GM21390 (cell line): ENCODE data around the gene COMP.

Experiments used
- ATAC-seq: cut with Tn5 transposase; IDR thresholded peaks from one replicate; pipeline ENCODE4 v1.9.1; 2021; ENCODE audit not compliant: unreplicated experiment

Gene COMP

DNA sequence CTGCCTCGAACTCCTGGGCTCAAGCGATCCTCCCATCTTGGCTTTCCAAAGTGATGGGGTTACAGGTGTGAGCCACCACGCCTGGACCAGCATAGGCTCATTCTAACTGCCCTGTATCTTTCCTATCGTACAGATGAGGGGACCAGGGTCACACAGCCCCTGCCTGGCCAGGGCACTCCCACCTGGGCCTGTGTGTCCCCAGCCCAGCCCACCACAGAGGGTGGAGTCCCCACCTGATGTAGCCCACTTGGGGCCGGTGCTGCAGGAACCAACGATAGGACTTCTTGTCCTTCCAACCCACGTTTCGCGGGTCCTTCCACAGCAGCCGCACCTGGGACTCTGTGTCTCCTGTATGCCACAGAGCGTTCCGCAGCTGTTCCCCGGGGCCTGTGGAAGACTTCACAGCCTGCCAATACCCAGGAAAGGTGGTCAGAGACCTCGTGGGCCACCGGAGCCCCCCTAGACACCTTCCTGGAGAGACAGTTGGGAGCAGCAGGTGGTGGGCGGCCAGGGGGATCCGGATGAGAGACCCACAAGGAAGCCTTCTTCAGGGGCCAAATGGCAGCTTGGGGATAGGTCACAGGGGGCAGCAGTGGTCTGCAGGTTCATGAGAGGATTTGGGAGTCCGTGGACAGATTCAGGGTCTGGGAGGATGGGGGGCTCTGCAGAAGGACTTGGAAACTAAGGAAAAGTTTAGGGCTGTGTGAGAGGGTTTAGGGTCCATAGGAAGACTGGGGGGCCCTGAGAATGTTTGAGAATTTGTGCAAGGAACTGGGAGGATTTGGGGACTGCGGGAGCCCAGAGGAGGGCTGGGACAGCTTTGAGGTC lies 6.9 kb downstream of the COMP start:
- no peak for ATAC-seq

GRCh38 chr19:18782559-18783225 lies 8.4 kb downstream of the COMP start:
- no peak for ATAC-seq

GRCh38 chr19:18781885-18782527 lies 9.1 kb downstream of the COMP start:
- ATAC-seq, result no peak

DNA sequence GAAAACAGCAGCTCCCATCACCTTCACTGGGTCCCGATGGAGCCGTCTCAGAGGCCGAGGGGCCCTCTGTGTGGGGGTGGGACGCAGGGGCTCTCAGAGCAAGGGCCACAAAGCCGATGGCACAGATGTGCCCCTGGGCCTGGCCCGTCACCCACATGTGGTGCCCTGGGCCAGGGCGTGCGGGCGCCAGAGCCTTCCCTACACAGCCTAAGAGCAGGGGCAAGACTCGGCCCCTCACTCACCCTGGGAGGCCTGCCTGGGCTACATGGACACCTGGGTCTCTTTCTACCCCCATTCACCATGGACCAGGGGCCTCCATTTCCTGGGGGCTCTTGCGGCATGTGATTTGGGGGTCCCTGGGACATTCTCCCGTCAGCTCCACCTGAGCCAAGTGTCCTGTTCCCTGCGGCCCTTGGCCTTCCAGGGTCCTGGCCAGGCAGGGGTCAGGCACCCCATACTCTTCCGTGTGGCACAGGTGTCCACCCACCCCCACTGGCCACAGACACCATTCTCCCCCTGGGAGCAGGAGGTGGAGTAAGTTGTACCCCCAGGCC lies 10.0 kb downstream of the COMP start:
- ATAC-seq, result no peak

GRCh38 chr19:18780631-18781030 lies 10.5 kb downstream of the COMP start:
- ATAC-seq, result no peak

DNA sequence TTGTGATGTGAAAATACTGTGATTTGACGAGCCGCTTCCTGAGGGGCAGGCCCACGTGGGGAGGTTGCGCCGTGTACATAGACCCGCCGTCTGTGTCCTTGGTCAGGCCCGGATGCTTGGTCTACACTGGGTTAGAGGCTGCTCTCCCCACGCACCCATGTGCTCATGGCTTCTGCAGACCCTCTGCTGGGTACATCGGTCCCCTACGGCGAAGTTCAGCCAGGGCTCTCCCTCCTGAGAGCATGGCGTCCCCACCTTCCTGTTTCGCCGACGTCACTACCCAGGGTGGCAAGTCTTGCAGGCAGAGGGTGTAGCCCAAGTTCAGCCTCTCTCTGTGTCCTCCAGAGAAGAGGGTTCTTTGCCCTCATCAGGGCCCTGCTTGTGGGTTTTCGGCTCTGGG lies 11.0 kb downstream of the COMP start:
- no peak for ATAC-seq

GRCh38 chr19:18778826-18779495 lies 12.1 kb downstream of the COMP start:
- ATAC-seq, result no peak

- ATAC-seq, result no peak
These were observed 13.1 kb downstream of the COMP start for GRCh38 chr19:18778076-18778389.

DNA sequence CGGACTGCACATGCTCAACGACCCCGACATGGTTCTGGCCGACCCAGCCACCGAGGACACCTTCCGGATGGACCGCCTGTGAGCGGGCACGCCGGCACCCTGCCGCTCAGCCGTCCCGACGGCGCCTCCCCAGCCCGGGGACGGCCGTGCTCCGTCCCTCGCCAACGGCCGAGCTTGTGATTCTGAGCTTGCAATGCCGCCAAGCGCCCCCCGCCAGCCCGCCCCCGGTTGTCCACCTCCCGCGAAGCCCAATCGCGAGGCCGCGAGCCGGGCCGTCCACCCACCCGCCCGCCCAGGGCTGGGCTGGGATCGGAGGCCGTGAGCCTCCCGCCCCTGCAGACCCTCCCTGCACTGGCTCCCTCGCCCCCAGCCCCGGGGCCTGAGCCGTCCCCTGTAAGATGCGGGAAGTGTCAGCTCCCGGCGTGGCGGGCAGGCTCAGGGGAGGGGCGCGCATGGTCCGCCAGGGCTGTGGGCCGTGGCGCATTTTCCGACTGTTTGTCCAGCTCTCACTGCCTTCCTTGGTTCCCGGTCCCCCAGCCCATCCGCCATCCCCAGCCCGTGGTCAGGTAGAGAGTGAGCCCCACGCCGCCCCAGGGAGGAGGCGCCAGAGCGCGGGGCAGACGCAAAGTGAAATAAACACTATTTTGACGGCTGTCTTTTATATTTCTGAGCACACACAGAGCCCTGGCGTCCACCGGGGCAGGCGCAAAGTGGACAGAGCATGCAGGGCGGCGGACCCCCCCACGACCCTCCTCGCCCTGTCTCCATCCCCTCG lies 13.6 kb downstream of the COMP start:
- no peak for ATAC-seq

- no peak for ATAC-seq
These were observed 14.4 kb downstream of the COMP start for GRCh38 chr19:18776736-18777135.

DNA sequence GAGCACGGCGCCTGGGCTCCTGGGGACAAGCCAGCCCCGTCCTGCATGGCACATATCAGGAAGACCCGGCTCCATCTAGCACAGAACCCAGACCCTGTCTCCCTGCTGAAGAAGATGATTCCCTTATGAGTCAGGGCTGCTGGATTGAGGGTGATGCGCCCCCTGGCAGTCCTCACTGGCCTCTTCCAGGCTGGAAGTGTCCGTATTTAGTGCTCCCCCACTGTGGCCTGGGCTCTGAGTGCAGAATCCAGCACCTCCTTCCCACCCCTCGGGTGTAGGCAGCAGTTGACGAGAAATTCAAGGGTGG lies 14.9 kb downstream of the COMP start:
- no peak for ATAC-seq

GRCh38 chr19:18775586-18776287 lies 15.4 kb downstream of the COMP start:
- no peak for ATAC-seq

GRCh38 chr19:18774782-18775444 lies 16.2 kb downstream of the COMP start:
- no peak for ATAC-seq

GRCh38 chr19:18774107-18774506 lies 17.0 kb downstream of the COMP start:
- ATAC-seq, result no peak

- no peak for ATAC-seq
These were observed 17.4 kb downstream of the COMP start for GRCh38 chr19:18773682-18774081.

DNA sequence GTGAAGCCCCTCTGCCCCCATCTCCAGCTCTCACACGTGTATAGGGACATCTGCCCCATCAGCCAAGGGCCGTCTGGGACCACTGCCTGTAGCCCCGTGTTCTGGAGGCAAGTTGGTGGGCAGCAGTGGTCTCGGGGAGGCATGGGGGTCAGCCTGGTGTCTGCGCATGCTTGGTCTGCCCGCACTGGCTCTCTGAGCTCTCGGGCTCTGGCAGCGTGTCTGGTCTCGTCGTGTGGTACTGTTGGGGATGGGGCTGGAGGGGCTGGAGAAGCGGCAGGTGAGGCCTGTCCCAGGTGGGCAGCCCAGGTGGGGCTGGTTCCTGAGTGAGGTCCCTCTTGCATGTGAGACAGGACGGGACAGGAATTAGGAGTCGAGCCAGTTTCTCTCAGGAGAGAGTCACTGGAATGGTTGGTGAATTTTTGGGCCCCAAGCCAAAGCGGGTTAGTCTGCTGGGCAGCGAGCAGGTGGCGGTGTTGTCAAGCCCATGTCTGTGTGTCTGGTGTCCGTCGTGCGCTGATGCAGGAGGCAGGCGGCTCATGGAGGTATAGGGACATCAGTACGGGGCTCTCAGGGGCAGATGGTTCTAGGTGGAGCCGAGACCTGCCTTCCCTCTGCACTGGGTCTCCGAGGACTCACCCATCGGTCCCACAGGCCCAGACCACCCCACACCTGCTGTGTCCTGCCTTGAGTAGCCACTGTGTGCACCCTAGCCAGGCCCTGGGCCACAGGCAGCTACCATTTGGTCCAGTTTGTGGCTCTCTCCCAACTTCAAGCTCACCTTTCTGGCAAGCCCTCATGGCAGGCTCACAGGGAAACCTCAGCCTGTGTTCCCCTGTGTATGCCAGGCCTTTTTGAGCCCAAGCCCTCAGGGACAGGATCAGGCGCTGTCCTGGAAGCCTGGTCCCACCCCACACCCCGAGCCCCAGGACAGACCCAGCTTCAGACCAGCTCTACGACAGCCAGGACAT lies 18.2 kb downstream of the COMP start:
- ATAC-seq, result no peak

DNA sequence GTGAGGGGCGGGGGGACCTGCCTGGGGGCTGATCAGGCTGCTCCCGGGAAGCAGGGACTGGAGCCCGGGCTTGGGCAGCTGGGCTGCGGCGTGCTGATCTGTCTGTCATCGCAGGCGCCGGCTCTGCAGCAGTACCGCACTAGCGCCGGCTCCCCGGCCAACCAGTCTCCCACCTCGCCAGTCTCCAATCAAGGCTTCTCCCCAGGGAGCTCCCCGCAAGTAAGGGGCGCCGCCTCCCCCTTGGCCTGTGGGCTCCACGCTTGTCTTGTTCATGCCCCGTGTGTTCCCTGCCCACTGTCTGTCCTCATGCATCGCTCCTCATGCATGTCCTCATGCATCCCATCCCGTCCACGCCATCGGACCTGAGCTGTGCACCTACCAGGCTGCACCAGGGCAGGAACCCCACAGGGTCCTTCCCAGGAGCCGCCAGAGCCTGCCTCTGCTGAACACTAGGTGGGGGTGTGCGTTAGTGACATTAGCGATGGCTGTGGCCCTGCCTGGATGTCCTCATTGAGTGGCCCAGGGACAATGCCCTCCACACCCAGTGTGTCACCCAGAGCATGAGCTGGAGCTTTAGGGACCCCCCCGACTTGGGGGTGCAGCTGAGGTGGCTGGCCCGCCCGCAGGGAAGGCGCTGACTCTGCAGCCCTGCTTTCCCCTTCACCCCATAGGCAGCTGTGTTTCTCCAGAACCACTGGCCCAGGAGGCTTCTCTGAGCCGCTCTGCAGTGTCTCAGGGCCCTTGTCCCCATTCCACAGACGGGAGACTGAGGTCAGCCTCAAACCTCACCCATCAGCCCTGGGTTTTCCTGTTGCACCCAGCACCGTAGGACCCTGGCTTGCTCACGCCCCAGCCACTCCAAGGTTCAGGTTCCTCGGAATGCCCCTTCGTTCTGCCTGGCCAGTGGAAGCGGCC lies 19.5 kb downstream of the COMP start:
- ATAC-seq, result no peak
